Erythroblast (primary cell): ENCODE measurements around the gene PSMG3.

Experiments used
- GATA1 ChIP-seq: IDR thresholded peaks from 2 replicates; pipeline ENCODE4 v1.6.1; 2011; ENCODE audit warnings: low read depth, mild to moderate bottlenecking, control low read depth, low read length, moderate library complexity
- POLR2A ChIP-seq: IDR thresholded peaks from 2 replicates; pipeline ENCODE4 v1.6.1; 2011; ENCODE audit warnings: mild to moderate bottlenecking, low read length

DNA sequence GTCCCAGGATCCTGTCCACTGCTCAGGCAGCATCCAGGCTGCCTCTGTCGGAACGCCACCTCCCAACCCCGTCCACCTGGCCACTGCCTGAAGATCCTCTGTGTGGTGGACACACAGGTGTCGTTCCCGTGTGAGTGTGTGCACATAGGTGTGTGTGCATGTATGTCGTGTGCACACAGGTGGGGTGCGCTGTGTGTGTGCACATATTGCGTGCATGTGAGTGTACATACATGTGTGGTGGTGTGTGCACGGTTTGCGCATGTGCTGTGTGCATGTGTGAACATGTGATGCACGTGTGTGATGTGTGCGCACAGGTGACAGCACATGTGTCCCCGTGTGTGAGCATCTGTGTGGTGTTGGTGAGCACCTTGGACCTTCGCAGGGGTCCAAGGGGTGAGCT lies 20.9 kb downstream of the PSMG3 start:
- no peak for TF ChIP-seq POLR2A
- TF ChIP-seq GATA1: no peak
